IPS DF 4.7 (cell line): ENCODE data around the gene CRISP2.
"Not testable (repeated sequence)": the region's sequence is repeated elsewhere in the genome, so short reads cannot be mapped to it uniquely, and the experiment has no call there.

Experiments
- DNase-seq: peaks from one replicate; pipeline ENCODE4 v3.0.0-alpha.2; 2013; ENCODE audit warnings: low spot score; ENCODE audit errors: extremely low read depth

Gene CRISP2, protein sequence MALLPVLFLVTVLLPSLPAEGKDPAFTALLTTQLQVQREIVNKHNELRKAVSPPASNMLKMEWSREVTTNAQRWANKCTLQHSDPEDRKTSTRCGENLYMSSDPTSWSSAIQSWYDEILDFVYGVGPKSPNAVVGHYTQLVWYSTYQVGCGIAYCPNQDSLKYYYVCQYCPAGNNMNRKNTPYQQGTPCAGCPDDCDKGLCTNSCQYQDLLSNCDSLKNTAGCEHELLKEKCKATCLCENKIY

GRCh38 chr6:49713346-49713745, at the start of gene CRISP2:
TSS of gene CRISP2 (minus strand) at chr6:49713543. CDS start at chr6:49709196, 4,347 bp downstream.
- no peak for DNase-seq

DNA sequence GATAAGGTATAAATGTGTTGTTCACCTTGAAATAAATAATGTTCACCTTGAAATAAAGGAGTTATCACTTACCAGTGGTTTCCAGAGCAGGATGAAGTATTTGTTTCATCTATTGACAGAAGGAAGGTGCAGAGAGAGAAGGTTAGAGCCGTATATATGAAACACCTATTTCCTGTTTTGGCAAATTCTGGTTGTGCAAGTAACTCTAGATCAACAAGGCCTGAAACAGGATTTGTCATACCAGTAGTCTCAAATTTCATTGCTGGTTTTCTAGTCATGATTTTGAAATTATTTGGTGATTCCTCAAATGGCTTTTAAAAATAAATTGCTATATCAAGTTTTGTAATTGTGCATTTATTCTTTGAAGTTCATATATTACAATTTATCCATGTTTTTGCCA, 30.9 kb upstream of the CRISP2 start, which contains the start of gene CRISP3:
Gene CRISP3, minus strand, starts transcription at position 130 of the 400 bp plus-strand sequence. Its CDS starts 21 bp downstream, at position 109.
- no peak for DNase-seq

GRCh38 chr6:49743429-49743828, 30.1 kb upstream of the CRISP2 start:
- no peak for DNase-seq

GRCh38 chr6:49739423-49739822, 26.1 kb upstream of the CRISP2 start:
- no peak for DNase-seq

DNA sequence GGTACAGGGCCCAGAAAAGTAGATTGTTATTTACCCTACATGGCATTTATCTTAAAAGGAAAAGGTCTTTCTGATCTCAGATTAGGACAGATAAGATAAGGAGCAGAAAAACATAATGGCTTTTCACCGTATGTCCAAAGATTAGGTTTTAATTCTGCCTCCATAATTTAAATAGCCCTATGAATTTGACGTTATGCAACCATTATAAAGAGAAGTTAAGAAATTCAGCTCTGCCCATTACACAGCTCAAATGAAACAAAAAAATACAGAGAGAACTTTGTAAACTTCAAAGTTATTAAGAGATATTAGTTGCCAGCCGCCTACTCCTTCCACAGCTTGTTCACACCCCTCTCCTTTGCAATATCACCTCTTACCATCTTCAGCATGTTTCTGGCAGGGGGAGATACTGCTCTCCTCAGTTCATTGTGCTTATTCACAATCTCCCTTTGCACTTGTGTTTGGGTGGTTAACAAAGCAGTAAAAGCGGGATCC, 22.7 kb upstream of the CRISP2 start:
- DNase-seq = no peak

DNA sequence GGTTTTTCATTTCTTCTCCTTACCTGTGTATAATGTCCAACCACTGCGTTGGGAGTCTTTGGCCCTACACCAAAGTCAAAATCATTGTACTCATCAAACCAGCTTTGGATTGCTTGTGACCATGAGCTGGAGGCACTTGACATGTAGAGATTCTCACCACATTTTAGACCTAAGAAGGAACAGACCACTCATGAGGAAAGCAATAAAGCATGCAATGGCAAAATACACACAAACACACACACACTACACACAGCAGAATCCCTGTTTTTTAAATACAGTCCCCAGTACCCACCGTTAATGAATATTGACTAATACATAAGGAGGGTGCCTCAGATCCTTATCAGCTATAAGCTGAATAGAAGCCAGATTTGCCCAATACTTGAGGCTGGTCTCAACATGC, 20.3 kb upstream of the CRISP2 start:
- no peak for DNase-seq

DNA sequence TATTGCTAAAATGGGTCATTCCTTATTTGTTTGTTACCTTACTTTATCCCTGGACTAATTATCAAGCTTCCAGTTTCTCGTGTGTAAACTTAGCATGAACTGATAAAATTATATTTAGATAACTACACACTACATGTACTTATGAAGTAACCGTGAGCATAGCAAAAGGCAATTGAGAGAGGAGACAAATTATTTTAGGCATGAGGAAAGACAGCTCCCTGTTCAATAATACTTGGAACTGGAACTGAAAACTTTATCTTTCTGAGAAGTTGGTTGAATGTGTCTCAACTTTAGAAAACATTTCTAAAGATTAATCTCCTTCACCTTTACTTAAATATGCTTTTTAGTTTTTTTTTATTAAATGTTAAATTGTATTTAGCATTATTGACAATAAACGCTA, 19.4 kb upstream of the CRISP2 start:
- DNase-seq = no peak

- no peak for DNase-seq
These were observed 16.9 kb upstream of the CRISP2 start for GRCh38 chr6:49730251-49730650.

DNA sequence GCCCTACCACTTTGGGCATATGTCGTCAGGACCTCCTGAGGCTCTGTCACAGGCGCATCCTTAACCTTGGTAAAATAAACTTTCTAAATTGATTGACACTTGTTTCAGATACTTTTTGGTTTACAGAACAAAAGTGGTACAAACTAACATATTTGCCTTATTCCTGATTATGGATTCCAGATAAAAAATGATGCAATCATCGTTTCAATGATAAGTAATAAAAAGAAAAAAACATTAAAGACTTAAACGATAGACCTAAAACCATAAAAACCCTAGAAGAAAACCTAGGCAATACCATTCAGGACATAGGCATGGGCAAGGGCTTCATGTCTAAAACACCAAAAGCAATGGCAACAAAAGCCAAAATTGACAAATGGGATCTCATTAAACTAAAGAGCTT, 10.6 kb upstream of the CRISP2 start:
- DNase-seq = not testable (repeated sequence)

DNA sequence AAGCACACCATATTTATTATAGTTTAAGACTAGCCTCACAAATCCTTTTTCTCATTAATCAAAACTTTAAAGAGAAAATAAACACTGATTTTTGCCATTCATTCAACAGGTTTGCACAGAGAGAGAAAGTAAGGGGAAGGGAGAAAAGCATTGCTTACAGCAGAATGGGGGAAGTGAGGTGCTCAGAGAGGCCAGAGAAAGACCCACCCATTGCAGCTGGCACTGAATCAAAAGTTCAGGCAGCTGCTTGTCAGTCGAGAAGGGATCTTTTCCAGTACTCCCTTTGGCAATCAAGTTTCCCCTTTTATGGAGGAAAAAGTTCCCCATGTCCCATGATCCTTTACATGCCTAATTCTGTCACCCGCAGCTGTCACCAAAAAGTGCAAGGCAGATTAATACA, 8.0 kb upstream of the CRISP2 start:
- DNase-seq = no peak

DNA sequence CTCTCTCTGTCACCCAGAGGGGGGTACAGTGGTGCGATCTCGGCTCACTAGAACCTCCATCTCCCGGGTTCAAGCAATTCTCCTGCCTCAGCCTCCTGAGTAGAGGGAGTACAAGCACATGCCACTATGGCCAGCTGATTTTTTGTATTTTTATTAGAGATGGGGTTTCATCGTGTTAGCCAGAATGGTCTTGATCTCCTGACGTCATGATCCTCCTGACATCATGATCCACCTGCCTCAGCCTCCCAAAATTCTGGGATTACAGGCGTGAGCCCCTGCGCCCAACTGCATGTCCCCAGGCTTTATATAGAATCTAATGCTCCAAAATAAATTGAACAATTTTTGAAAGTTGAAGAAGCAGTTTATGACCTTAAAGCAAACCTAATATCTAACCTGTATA, 7.0 kb upstream of the CRISP2 start:
- DNase-seq = no peak

DNA sequence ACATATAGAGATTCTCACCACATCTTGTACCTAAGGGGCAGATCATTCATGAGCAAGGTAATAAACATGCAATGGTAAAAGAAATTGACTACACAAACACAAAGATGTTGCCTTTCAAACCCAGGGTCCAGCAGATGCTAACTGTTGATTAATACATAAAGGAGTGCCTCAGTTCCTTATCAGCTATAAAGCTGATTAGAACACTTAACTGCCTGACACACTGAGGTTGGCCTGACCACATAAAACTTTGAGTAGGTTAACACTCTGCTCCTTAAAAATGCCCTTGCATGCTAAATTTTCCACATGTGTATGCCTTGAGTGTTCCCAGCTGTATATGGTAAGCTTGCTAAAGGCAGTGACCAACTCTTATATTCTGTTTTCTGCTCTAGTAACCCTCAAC, 14.9 kb downstream of the CRISP2 start:
- DNase-seq = no peak

GRCh38 chr6:49693512-49693911, 19.8 kb downstream of the CRISP2 start:
- DNase-seq = no peak

DNA sequence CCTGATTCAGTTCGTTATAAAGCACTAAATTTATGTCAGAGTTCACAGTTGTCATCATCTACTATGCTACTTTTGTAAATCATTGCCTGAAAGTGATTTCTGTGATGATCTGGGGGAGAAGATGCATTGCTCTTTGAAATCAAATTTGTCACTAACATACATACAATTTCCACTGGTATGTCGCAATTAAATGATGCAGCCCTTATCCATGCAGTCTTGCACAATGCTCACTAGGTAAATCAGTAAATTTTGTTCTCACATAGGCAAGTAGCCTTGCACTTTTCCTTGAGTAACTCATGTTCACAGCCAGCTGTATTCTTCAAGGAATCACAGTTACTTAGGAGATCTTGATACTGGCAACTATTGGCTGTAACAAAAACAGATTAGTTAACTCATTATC, 20.8 kb downstream of the CRISP2 start:
- DNase-seq = no peak

- no peak for DNase-seq
These were observed 36.6 kb downstream of the CRISP2 start for GRCh38 chr6:49676671-49677281.

DNA sequence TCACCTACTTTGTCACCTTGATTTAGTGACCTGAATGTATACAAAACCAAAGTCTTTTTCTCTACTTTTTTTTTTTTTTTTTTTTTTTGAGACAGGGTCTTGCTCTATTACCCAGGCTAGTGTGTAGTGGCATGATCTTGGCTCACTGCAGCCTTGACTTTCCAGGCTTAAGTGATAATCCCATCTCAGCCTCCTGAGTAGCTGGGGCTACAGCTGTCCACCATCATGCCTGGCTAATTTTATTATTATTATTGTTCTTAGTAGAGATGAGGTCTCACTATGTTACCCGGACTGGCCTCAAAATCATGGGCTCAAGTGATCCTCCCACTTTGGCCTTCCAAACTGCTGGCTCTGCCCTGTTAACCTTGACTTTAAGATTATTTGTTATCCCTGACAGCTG, 37.5 kb downstream of the CRISP2 start:
- no peak for DNase-seq

- DNase-seq = no peak
These were observed 45.2 kb downstream of the CRISP2 start for GRCh38 chr6:49668083-49668511.

DNA sequence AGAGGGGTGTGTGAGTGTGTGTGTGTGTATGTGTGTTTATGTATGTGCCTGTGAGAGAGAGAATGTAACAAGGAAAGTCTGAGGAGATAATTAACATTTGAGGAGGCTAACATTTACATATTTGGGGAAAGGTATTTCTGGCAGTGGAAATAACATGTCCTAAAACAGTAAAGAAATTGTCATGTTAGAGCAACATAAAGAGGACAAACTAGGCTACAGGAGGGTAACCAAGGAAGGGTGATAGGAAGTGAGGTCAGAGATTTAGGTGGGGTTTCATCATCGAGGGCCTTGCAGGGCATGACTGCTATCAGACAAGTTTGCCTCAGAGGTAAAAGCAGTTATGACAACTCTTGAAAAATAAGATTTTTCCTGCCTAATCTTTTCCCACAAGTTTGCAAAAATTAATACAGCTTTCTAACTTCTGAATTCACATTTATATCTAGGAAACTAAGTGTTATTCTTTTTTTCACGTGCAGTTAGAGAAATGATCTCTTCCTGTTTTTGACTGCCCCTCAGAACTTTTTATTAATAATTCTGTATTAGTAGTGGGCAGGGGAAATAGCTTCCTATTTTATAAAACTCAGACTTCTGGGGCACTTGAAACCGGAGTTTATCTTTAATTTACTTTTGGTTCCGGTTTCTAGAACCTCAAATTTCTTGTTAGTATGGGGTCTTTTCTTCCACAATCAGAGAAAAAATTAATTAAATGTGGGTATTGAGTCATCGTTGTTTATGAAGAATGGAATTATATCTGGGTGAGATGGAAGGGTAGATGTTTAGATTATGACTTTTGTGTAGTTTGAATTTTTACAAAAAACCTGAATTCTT, 46.2 kb downstream of the CRISP2 start:
- DNase-seq = no peak

- no peak for DNase-seq
These were observed 46.9 kb downstream of the CRISP2 start for GRCh38 chr6:49666480-49666879.

GRCh38 chr6:49664817-49665216, 48.5 kb downstream of the CRISP2 start:
- no peak for DNase-seq

DNA sequence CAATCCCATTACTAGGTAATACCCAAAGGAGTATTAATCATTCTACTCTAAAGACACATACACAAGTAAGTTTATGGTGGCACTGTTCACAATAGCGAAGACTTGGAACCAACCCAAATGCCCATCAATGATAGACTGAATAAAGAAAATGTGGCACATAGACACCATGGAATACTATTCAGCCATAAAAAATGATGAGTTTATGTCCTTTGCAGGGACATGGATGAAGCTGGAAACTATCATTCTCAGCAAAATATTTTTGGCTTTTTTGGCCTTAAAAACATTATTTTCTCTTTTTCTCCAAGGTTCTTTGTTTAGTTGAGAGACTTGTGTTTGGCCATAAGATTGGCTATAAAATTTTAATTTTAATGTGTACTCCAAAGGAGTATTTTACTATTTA, 49.3 kb downstream of the CRISP2 start:
- DNase-seq = not testable (repeated sequence)

DNA sequence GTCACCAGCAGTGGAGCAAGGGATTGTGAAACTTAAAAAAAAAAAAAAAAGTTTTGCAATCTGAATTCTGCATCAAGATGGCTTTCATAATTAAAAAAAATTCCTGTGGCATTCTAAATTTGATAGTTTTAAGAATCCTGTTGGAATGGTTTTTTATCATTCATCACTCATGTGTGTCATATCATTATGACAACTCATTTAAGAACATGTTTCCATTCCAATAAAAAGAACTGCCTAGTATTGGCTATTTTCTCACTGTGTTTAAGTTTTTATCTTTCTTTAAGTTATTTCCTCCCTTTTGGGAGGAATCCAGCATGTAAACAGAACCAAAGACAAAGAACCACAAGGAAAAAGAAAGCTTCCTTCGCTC, 50.5 kb downstream of the CRISP2 start:
- DNase-seq = no peak
